NCI-H187 (cell line): ENCODE results near the gene MTMR3.
A peak's percentile ranks its signal among the peaks of the same experiment; 100 is the strongest.
"Not testable (repeated sequence)": the region's sequence is repeated elsewhere in the genome, so short reads cannot be mapped to it uniquely, and the experiment has no call there.

Experiments
- DNase-seq, 2 experiments: peaks; one replicate each; lab custom pipeline; 2025; lab: John Stamatoyannopoulos, UW

Gene MTMR3

GRCh38 chr22:29967461-29967860 is 84.5 kb downstream of the MTMR3 start:
- no peak for DNase-seq

GRCh38 chr22:29971607-29972006 is 88.6 kb downstream of the MTMR3 start:
- peak in 1 of 2 experiments; percentile 5 for DNase-seq

- no peak for DNase-seq
These were observed 89.1 kb downstream of the MTMR3 start for GRCh38 chr22:29972121-29972520.

GRCh38 chr22:29973269-29973668 is 90.3 kb downstream of the MTMR3 start:
- DNase-seq = no peak

GRCh38 chr22:29973680-29974079 is 90.7 kb downstream of the MTMR3 start:
- not testable (repeated sequence) for DNase-seq

GRCh38 chr22:29975494-29975893 is 92.5 kb downstream of the MTMR3 start:
- no peak for DNase-seq

GRCh38 chr22:29977107-29977506 is 94.1 kb downstream of the MTMR3 start:
- DNase-seq = no peak

- DNase-seq = peak; percentile 53 to 63
These were observed 96.9 kb downstream of the MTMR3 start for GRCh38 chr22:29979777-29980321.

- no peak for DNase-seq
These were observed 100.4 kb downstream of the MTMR3 start for GRCh38 chr22:29983296-29983917.

GRCh38 chr22:29985912-29986311 is 102.9 kb downstream of the MTMR3 start:
- DNase-seq = no peak

GRCh38 chr22:29987137-29987536 is 104.2 kb downstream of the MTMR3 start:
- DNase-seq = no peak

GRCh38 chr22:29988719-29989118 is 105.7 kb downstream of the MTMR3 start:
- DNase-seq = no peak

- no peak for DNase-seq
These were observed 106.5 kb downstream of the MTMR3 start for GRCh38 chr22:29989446-29989845.

GRCh38 chr22:29992341-29993275 is 109.6 kb downstream of the MTMR3 start:
- DNase-seq = no peak

GRCh38 chr22:29994027-29994715 is 111.2 kb downstream of the MTMR3 start:
- no peak for DNase-seq

- DNase-seq = no peak
These were observed 112.0 kb downstream of the MTMR3 start for GRCh38 chr22:29994943-29995342.

GRCh38 chr22:29997107-29997506 is 114.1 kb downstream of the MTMR3 start:
- no peak for DNase-seq

- no peak for DNase-seq
These were observed 114.5 kb downstream of the MTMR3 start for GRCh38 chr22:29997516-29997915.

- DNase-seq = no peak
These were observed 115.8 kb downstream of the MTMR3 start for GRCh38 chr22:29998627-29999384.

- no peak for DNase-seq
These were observed 117.6 kb downstream of the MTMR3 start for GRCh38 chr22:30000566-30000965.

GRCh38 chr22:30001459-30001858 is 118.5 kb downstream of the MTMR3 start:
- DNase-seq = no peak
